Mammary epithelial cell (primary cell): ENCODE data around the gene SRGAP3.

Experiments used
- EZH2 ChIP-seq: IDR thresholded peaks from 2 replicates; pipeline ENCODE4 v1.6.1; 2012; ENCODE audit warnings: low read length, inconsistent platforms, borderline replicate concordance
- TF ChIP-seq, protein P1 (sequence below), 2 donors: IDR thresholded peaks in 1 of 2; conservative IDR thresholded peaks in 1 of 2; 2 replicates each; pipeline ENCODE4 v1.5.1; 2011 to 2012; ENCODE audit warnings: inconsistent platforms in 2 of 2, low read length in 2 of 2, mild to moderate bottlenecking in 2 of 2, control low read depth in 1 of 2, low read depth in 1 of 2; ENCODE audit not compliant: insufficient read depth in 1 of 2; ENCODE audit errors: extremely low read depth in 1 of 2

DNA sequence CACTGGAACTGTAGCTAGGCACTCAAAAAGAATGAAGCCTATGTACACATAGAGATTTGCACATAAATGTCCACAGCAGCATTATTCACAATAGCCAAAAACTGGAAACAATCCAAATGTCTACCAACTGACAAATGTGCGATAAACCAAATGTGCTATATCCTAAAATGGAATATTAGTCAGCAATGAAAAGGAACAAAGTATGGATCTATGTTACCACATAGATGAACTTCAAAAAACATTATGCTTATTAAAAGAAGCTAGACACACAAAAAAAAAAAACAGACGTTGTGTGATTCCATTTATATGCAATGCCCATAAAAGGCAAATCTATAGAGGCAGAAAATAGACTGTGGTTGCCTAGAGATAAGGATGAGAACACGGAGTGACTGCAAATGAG, 39.7 kb downstream of the SRGAP3 start:
- TF ChIP-seq, protein P1, sequence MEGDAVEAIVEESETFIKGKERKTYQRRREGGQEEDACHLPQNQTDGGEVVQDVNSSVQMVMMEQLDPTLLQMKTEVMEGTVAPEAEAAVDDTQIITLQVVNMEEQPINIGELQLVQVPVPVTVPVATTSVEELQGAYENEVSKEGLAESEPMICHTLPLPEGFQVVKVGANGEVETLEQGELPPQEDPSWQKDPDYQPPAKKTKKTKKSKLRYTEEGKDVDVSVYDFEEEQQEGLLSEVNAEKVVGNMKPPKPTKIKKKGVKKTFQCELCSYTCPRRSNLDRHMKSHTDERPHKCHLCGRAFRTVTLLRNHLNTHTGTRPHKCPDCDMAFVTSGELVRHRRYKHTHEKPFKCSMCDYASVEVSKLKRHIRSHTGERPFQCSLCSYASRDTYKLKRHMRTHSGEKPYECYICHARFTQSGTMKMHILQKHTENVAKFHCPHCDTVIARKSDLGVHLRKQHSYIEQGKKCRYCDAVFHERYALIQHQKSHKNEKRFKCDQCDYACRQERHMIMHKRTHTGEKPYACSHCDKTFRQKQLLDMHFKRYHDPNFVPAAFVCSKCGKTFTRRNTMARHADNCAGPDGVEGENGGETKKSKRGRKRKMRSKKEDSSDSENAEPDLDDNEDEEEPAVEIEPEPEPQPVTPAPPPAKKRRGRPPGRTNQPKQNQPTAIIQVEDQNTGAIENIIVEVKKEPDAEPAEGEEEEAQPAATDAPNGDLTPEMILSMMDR (conservative IDR thresholded peaks at IDR 0.05 in 1 of 2, IDR thresholded peaks at IDR 0.05 in 1 of 2; ENCODE audit: extremely low read depth in 1 of 2, insufficient read depth in 1 of 2, low read depth in 1 of 2, low read length in 2 of 2), result no peak
- TF ChIP-seq EZH2, result no peak
